Brain microvascular endothelial cell (primary cell): Measurements from ENCODE around the gene RNF157.

Source experiments
- DNase-seq: peaks from one replicate; pipeline ENCODE4 v3.0.0-alpha.2; 2020
- H3K27ac ChIP-seq: fragments of 250-450 bp; sonication (Bioruptor Pico); 2 replicates; pipeline ENCODE4 v1.5.1; 2020; ENCODE audit warnings: mild to moderate bottlenecking, moderate library complexity
- H3K27me3 ChIP-seq: fragments of 250-450 bp; sonication (Bioruptor Pico); replicated peaks from 2 replicates; pipeline ENCODE4 v1.5.1; 2020; ENCODE audit warnings: mild to moderate bottlenecking
- H3K36me3 ChIP-seq: fragments of 250-450 bp; sonication (Bioruptor Pico); replicated peaks from 2 replicates; pipeline ENCODE4 v1.5.1; 2020; ENCODE audit warnings: mild to moderate bottlenecking
- H3K4me3 ChIP-seq: 2 replicates; pipeline ENCODE4 v1.5.1; 2011; ENCODE audit warnings: low read depth, mild to moderate bottlenecking, control low read depth, low read length, moderate library complexity
- CTCF ChIP-seq: IDR thresholded peaks from 2 replicates; pipeline ENCODE4 v1.5.1; 2011; ENCODE audit warnings: low read depth, mild to moderate bottlenecking, moderate library complexity, low read length, control low read depth, inconsistent platforms; ENCODE audit errors: missing control alignments
- in situ Hi-C: cut with HindIII; loops from 2 replicates; pipeline ENCODE4 v1.10.0; 2017; ENCODE audit warnings: low sequenced_read_pairs, low pct_ligation_motif_present

Gene RNF157

GRCh38 chr17:76278268-76278908 is 38.1 kb upstream of the RNF157 start:
- TF ChIP-seq CTCF, result no peak
- no peak for DNase-seq
- Histone ChIP-seq H3K27me3 (no peaks in the 10 kb centered on the region), H3K4me3 (no peak overlapping the region), H3K27ac (no peak overlapping the region), H3K36me3 (no peaks in the 10 kb centered on the region)
- in situ Hi-C loops, result no loop called here

- no peak for TF ChIP-seq CTCF
- Histone ChIP-seq H3K4me3 (no peak overlapping the region), H3K36me3 (no peaks in the 10 kb centered on the region), H3K27me3 (no peaks in the 10 kb centered on the region), H3K27ac (no peak overlapping the region)
- no peak for DNase-seq
- in situ Hi-C loops, result no loop called here
These were observed 37.3 kb upstream of the RNF157 start for GRCh38 chr17:76277300-76278267.

- no peaks in the 10 kb centered on the region for H3K36me3 ChIP-seq
These were observed 36.4 kb upstream of the RNF157 start for GRCh38 chr17:76276461-76277299.

GRCh38 chr17:76276069-76276431 is 35.8 kb upstream of the RNF157 start:
- H3K27ac ChIP-seq, result no peak overlapping the region
- H3K36me3 ChIP-seq, result no peaks in the 10 kb centered on the region
- H3K4me3 ChIP-seq, result no peak overlapping the region
- H3K27me3 ChIP-seq, result no peaks in the 10 kb centered on the region
- TF ChIP-seq CTCF, result no peak
- DNase-seq, result no peak
- in situ Hi-C loops, result no loop called here

More at GRCh38 chr17:76276461-76277299, 36.4 kb upstream of the RNF157 start:
- no peak for DNase-seq
- TF ChIP-seq CTCF, result no peak
- Histone ChIP-seq H3K27ac (no peak overlapping the region), H3K4me3 (no peak overlapping the region), H3K27me3 (no peaks in the 10 kb centered on the region)
- in situ Hi-C loops, result no loop called here

GRCh38 chr17:76275382-76276068 is 35.2 kb upstream of the RNF157 start:
- Histone ChIP-seq H3K36me3 (no peaks in the 10 kb centered on the region), H3K27me3 (no peaks in the 10 kb centered on the region), H3K27ac (no peak overlapping the region), H3K4me3 (no peak overlapping the region)
- no peak for TF ChIP-seq CTCF
- in situ Hi-C loops, result no loop called here
- DNase-seq, result no peak
